ENCODE measurements around the gene SEMA6A. TPM values are rescaled to one million over a fixed set of nuclear protein-coding genes. Genes with fewer than 3 reads are reported as not detected.

Gene SEMA6A
- total and polyA plus RNA-seq, 7 donors, result 1.1 to 7.6 (median 3.1) TPM

DNA sequence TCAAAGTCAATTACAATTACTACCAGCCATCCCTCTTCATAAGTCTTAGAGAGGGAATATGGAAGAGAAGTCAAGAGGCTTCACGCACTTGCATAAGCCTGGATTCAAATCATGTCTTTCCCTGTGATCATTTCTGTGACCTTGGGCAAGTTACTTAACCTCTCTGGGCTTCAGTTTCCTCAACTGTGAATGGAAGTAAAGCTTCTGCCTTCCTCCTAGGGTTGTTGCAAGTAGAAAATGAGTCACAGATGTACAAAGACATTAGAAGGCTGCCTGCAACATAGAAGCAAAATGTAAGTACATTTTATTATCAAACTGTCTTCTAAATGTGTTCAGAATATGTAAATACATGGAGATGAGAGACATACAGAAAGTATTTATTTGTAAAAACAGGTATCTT is 42.3 kb upstream of the SEMA6A start:
- Histone ChIP-seq H3K27ac (no peak overlapping the region), H3K27me3 (ENCODE audit: insufficient read depth in 3 of 3, low read length in 2 of 3) (no peaks in the 10 kb centered on the region), H3K4me1 (no peaks in the 10 kb centered on the region), H3K36me3 (ENCODE audit: insufficient read depth in 1 of 2, low read depth in 1 of 2) (no peaks in the 10 kb centered on the region), H3K4me3 (no peak overlapping the region), H3K9me3 (no peaks in the 10 kb centered on the region)
- ATAC-seq, result no peak
- intact Hi-C loops (cut with DNase I), result no loop called here
- 93 to 99% (median 94%) methylated on average over 1 of the region's 1 CpG for WGBS, 3 donors
- no peak for DNase-seq
- TF ChIP-seq, protein P1, sequence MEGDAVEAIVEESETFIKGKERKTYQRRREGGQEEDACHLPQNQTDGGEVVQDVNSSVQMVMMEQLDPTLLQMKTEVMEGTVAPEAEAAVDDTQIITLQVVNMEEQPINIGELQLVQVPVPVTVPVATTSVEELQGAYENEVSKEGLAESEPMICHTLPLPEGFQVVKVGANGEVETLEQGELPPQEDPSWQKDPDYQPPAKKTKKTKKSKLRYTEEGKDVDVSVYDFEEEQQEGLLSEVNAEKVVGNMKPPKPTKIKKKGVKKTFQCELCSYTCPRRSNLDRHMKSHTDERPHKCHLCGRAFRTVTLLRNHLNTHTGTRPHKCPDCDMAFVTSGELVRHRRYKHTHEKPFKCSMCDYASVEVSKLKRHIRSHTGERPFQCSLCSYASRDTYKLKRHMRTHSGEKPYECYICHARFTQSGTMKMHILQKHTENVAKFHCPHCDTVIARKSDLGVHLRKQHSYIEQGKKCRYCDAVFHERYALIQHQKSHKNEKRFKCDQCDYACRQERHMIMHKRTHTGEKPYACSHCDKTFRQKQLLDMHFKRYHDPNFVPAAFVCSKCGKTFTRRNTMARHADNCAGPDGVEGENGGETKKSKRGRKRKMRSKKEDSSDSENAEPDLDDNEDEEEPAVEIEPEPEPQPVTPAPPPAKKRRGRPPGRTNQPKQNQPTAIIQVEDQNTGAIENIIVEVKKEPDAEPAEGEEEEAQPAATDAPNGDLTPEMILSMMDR (IDR thresholded peaks at IDR 0.05), result no peak

DNA sequence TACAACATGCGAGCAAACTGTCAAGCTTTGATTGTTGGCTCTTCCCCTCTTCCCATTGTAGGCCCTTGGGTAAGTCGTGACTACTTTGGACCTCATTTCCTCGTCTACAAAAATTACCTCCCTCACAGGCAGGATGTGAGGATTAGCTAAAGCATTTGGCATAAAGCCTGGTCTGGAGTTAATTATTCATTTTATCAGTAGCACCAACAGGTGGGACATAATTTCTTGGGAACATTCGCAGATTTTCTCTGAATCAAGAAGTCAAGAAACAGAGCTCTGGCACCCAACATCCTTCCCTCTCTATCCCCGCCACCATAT is 39.9 kb upstream of the SEMA6A start:
- Histone ChIP-seq H3K27me3 (ENCODE audit: insufficient read depth in 3 of 3, low read length in 2 of 3) (no peaks in the 10 kb centered on the region), H3K4me3 (no peak overlapping the region), H3K4me1 (no peaks in the 10 kb centered on the region), H3K27ac (no peak overlapping the region), H3K9me3 (no peaks in the 10 kb centered on the region), H3K36me3 (ENCODE audit: insufficient read depth in 1 of 2, low read depth in 1 of 2) (no peaks in the 10 kb centered on the region)
- WGBS, 3 donors, result 67 to 87% (median 85%) methylated on average over 5 of the region's 5 CpGs
- DNase-seq (no peak), ATAC-seq (no peak)
- intact Hi-C loops (cut with DNase I), result no loop called here
- TF ChIP-seq, protein P1 (IDR thresholded peaks at IDR 0.05), result no peak

DNA sequence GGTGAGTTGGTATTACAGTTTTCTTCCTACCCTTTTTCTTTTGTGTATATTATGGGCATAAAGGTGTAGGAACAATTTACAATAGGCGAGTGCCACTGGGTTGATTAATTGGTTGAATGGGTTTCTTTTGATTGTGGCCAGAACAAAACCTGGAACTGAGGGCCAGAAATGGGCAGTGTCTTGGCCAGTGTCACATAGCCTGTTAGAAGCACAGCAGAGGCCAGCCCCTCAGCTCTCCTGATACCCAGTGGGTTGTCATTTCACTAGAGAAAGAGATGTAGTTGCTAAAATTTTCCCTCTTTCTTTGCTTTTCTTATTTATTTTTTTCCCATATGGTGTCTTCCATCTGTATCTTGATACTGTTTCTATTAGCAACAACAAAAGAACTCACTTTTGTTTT is 38.8 kb upstream of the SEMA6A start:
- H3K27ac ChIP-seq, result no peak overlapping the region
- no peak for ATAC-seq
- H3K9me3 ChIP-seq, result no peaks in the 10 kb centered on the region
- H3K36me3 ChIP-seq (ENCODE audit: insufficient read depth in 1 of 2, low read depth in 1 of 2), result no peaks in the 10 kb centered on the region
- 73 to 76% (median 75%) methylated on average over 1 of the region's 1 CpG for WGBS, 3 donors
- TF ChIP-seq, protein P1 (IDR thresholded peaks at IDR 0.05), result no peak
- H3K4me1 ChIP-seq, result no peaks in the 10 kb centered on the region
- H3K4me3 ChIP-seq, result no peak overlapping the region
- intact Hi-C loops (cut with DNase I), result no loop called here
- no peaks in the 10 kb centered on the region for H3K27me3 ChIP-seq (ENCODE audit: insufficient read depth in 3 of 3, low read length in 2 of 3)
- no peak for DNase-seq

DNA sequence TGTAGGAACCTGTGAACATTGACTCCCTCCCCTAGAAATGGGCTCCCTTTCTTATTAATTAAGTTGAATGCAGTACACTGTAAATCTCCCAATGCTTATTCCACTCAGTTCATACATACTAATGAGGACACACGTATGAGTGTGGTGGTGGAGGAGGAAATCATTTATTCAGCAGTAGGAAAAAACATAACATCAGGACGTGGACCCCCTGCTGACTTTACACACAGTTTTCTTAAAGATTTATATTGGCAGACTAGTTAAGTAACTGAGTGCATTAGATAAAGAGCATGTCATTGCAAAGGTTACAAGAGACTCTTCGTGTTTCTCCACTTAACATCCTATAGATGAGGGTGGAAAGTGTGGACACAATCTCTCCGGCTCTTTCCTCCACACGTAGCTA is 37.8 kb upstream of the SEMA6A start:
- H3K36me3 ChIP-seq (ENCODE audit: insufficient read depth in 1 of 2, low read depth in 1 of 2), result no peaks in the 10 kb centered on the region
- H3K4me1 ChIP-seq, result no peaks in the 10 kb centered on the region
- H3K9me3 ChIP-seq, result no peaks in the 10 kb centered on the region
- no peak for ATAC-seq
- H3K27me3 ChIP-seq (ENCODE audit: insufficient read depth in 3 of 3, low read length in 2 of 3), result no peaks in the 10 kb centered on the region
- DNase-seq, result no peak
- intact Hi-C loops (cut with DNase I), result no loop called here
- H3K27ac ChIP-seq, result no peak overlapping the region
- no peak overlapping the region for H3K4me3 ChIP-seq
- 90 to 94% (median 92%) methylated on average over 5 of the region's 5 CpGs for WGBS, 3 donors
- TF ChIP-seq, protein P1 (IDR thresholded peaks at IDR 0.05), result no peak

DNA sequence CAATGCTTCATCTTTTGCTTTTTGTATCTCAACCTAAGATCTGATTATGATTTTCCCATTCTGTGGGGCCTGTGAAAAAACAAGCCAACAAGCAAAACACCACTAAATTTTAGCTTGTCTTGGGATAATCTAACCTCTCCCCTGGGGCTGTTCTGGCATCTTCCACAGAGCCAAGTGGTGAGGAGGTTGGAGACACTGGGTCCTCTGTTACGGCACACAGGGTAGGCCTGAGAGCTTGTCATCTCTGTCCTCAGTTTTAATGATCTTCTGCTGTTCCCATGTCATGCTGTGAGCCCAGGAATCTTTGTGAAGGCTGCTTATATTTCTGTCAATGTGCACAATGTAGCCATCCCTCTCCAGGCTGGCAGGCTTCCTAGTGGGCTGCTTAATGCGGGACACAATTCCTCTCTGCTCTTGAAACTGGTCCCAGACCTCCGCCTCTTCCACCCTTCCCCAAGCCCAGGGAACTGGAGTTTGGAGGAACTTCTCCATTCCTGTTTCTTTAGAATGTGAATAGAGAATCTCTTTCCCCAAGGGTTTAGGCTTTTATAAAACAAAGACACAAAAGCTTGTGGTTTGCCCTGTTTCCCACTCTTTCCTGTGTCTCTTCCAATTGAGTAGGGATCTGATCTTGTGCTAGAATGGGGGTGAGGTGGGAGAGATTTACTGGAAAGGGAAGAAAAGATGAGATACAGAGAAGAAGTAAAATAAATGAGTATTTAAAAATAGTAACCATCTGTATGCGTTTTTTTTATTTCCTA is 30.9 kb upstream of the SEMA6A start:
- DNase-seq (no peak), ATAC-seq (no peak)
- Histone ChIP-seq H3K27me3 (ENCODE audit: insufficient read depth in 3 of 3, low read length in 2 of 3) (no peaks in the 10 kb centered on the region), H3K36me3 (ENCODE audit: insufficient read depth in 1 of 2, low read depth in 1 of 2) (no peaks in the 10 kb centered on the region), H3K9me3 (no peaks in the 10 kb centered on the region), H3K4me3 (no peak overlapping the region), H3K27ac (no peak overlapping the region), H3K4me1 (no peaks in the 10 kb centered on the region)
- WGBS, 3 donors, result 46 to 58% (median 57%) methylated on average over 4 of the region's 4 CpGs
- intact Hi-C loops (cut with DNase I), result no loop called here
- TF ChIP-seq, protein P1 (IDR thresholded peaks at IDR 0.05), result no peak
